Measurements from ENCODE around the gene YIPF5. TPM values are rescaled to one million over a fixed set of nuclear protein-coding genes. Genes with fewer than 3 reads are reported as not detected.

The YIPF5 gene
- total RNA-seq, 2 experiments from 2014 or later = 57.6 to 64.8 TPM

GRCh38 chr5:144162686-144163085 is 7.8 kb downstream of the YIPF5 start:
- no peaks in the 10 kb centered on the region for H3K4me1 ChIP-seq (ENCODE audit: insufficient read depth, low read length)
- Mint-ChIP-seq H3K27ac (no peak overlapping the region), H3K4me1 (ENCODE audit: low read depth) (peaks cover 22% of the 10 kb centered on the region), H3K9me3 (no peaks in the 10 kb centered on the region), H3K27me3 (no peaks in the 10 kb centered on the region), H3K36me3 (ENCODE audit: low read depth) (peaks cover 93% of the 10 kb centered on the region), H3K4me3 (no peak overlapping the region)
- no peaks in the 10 kb centered on the region for H3K27me3 ChIP-seq (ENCODE audit: control insufficient read depth in 1 of 2, insufficient read depth in 2 of 2, low read length in 2 of 2)
- no peak overlapping the region for H3K27ac ChIP-seq (ENCODE audit: low read depth in 1 of 2, low read length in 2 of 2)
- ATAC-seq (ENCODE audit: poor library complexity) = no peak
- H3K36me3 ChIP-seq (ENCODE audit: insufficient read depth, low read length) = peaks cover 68% of the 10 kb centered on the region
- H3K4me3 ChIP-seq (ENCODE audit: low read length) = no peak overlapping the region
- TF ChIP-seq CTCF (IDR thresholded peaks at IDR 0.05) = no peak
- CTCF ChIA-PET = interaction anchor here (0.6 kb wide), 1 partner anchor 1133 kb away, joined by 3 read pairs; no protein-coding TSS in a partner anchor
- intact Hi-C loops (cut with DNase I, micrococcal nuclease) = loop anchor here in 1 of 2 experiments (5.0 kb wide), 1 partner anchor 35 kb away; no protein-coding TSS in a partner anchor
- H3K9me3 ChIP-seq (ENCODE audit: control insufficient read depth in 1 of 2, insufficient read depth in 1 of 2, low read length in 2 of 2) = no peaks in the 10 kb centered on the region
- no peak for DNase-seq
- POLR2A ChIA-PET = no interaction called here

- TF ChIP-seq CTCF (IDR thresholded peaks at IDR 0.05) = no peak
- no peaks in the 10 kb centered on the region for H3K9me3 ChIP-seq (ENCODE audit: control insufficient read depth in 1 of 2, insufficient read depth in 1 of 2, low read length in 2 of 2)
- Mint-ChIP-seq H3K4me3 (no peak overlapping the region), H3K27me3 (no peaks in the 10 kb centered on the region), H3K9me3 (no peaks in the 10 kb centered on the region), H3K4me1 (ENCODE audit: low read depth) (no peaks in the 10 kb centered on the region), H3K27ac (peak overlapping the region; percentile 40), H3K36me3 (ENCODE audit: low read depth) (peaks cover 36% of the 10 kb centered on the region)
- ATAC-seq (ENCODE audit: poor library complexity) = no peak
- H3K27ac ChIP-seq (ENCODE audit: low read depth in 1 of 2, low read length in 2 of 2) = no peak overlapping the region
- CTCF ChIA-PET = interaction anchor here (1.0 kb wide), 1 partner anchor 35 kb away, joined by 3 read pairs; no protein-coding TSS in a partner anchor
- no peaks in the 10 kb centered on the region for H3K4me1 ChIP-seq (ENCODE audit: insufficient read depth, low read length)
- intact Hi-C loops (cut with DNase I, micrococcal nuclease) = no loop called here
- no peak overlapping the region for H3K4me3 ChIP-seq (ENCODE audit: low read length)
- no peak for DNase-seq
- POLR2A ChIA-PET = no interaction called here
- peaks cover 19% of the 10 kb centered on the region for H3K36me3 ChIP-seq (ENCODE audit: insufficient read depth, low read length)
- no peaks in the 10 kb centered on the region for H3K27me3 ChIP-seq (ENCODE audit: control insufficient read depth in 1 of 2, insufficient read depth in 2 of 2, low read length in 2 of 2)
Observed at GRCh38 chr5:144156767-144157171, 13.7 kb downstream of the YIPF5 start.

GRCh38 chr5:144151026-144151425 is 19.4 kb downstream of the YIPF5 start:
- no peaks in the 10 kb centered on the region for H3K27me3 ChIP-seq (ENCODE audit: control insufficient read depth in 1 of 2, insufficient read depth in 2 of 2, low read length in 2 of 2)
- no peak overlapping the region for H3K4me3 Mint-ChIP-seq
- H3K36me3 Mint-ChIP-seq (ENCODE audit: low read depth) = no peaks in the 10 kb centered on the region
- intact Hi-C loops (cut with DNase I, micrococcal nuclease) = no loop called here
- H3K4me1 ChIP-seq (ENCODE audit: insufficient read depth, low read length) = no peaks in the 10 kb centered on the region
- H3K4me3 ChIP-seq (ENCODE audit: low read length) = no peak overlapping the region
- ATAC-seq (ENCODE audit: poor library complexity) = no peak
- H3K9me3 Mint-ChIP-seq = no peaks in the 10 kb centered on the region
- H3K9me3 ChIP-seq (ENCODE audit: control insufficient read depth in 1 of 2, insufficient read depth in 1 of 2, low read length in 2 of 2) = no peaks in the 10 kb centered on the region
- H3K36me3 ChIP-seq (ENCODE audit: insufficient read depth, low read length) = no peaks in the 10 kb centered on the region
- H3K27ac ChIP-seq (ENCODE audit: low read depth in 1 of 2, low read length in 2 of 2) = no peak overlapping the region
- no peak for TF ChIP-seq CTCF (IDR thresholded peaks at IDR 0.05)
- CTCF ChIA-PET = interaction anchor here (0.9 kb wide), 1 partner anchor 9 kb away, joined by 4 read pairs; no protein-coding TSS in a partner anchor
- POLR2A ChIA-PET = no interaction called here
- H3K4me1 Mint-ChIP-seq (ENCODE audit: low read depth) = no peaks in the 10 kb centered on the region
- H3K27me3 Mint-ChIP-seq = no peaks in the 10 kb centered on the region
- no peak for DNase-seq
- H3K27ac Mint-ChIP-seq = no peak overlapping the region

All from CD4-positive, alpha-beta T cell (primary cell).